NT2/D1 (cell line): ENCODE data around the gene LMAN1.

Experiments used
- DNase-seq: peaks from one replicate; pipeline ENCODE4 v3.0.0-alpha.2; 2011; ENCODE audit warnings: low read depth, low spot score
- H3K27me3 ChIP-seq: 2 replicates; pipeline ENCODE4 v1.6.0; 2011; ENCODE audit warnings: mild to moderate bottlenecking; ENCODE audit not compliant: insufficient read length, insufficient read depth
- H3K36me3 ChIP-seq: 2 replicates; pipeline ENCODE4 v1.6.1; 2011; ENCODE audit warnings: mild to moderate bottlenecking, low read length, mixed read lengths; ENCODE audit not compliant: insufficient read depth, insufficient read length
- H3K4me1 ChIP-seq: 2 replicates; pipeline ENCODE4 v1.5.1; 2011; ENCODE audit not compliant: insufficient read depth, insufficient read length
- H3K4me3 ChIP-seq: 2 replicates; pipeline ENCODE4 v1.5.1; 2011; ENCODE audit warnings: low read depth; ENCODE audit not compliant: insufficient read length
- H3K9ac ChIP-seq: 2 replicates; pipeline ENCODE4 v1.6.0; 2011; ENCODE audit warnings: low read depth; ENCODE audit not compliant: insufficient read length
- H3K9me3 ChIP-seq: 2 replicates; pipeline ENCODE4 v1.5.1; 2011; ENCODE audit warnings: mild to moderate bottlenecking, low read length; ENCODE audit not compliant: insufficient read depth
- SUZ12 ChIP-seq: IDR thresholded peaks from 2 replicates; pipeline ENCODE4 v1.6.1; 2011; ENCODE audit not compliant: insufficient read length, insufficient read depth; ENCODE audit errors: extremely low read depth
- YY1 ChIP-seq: IDR thresholded peaks from 2 replicates; pipeline ENCODE4 v1.6.1; 2011; ENCODE audit not compliant: insufficient read length, insufficient read depth
- ZNF274 ChIP-seq: IDR thresholded peaks from 2 replicates; pipeline ENCODE4 v1.6.1; 2011; ENCODE audit warnings: mild to moderate bottlenecking, low read depth, low read length

The LMAN1 gene

GRCh38 chr18:59379772-59380522 lies 20.9 kb upstream of the LMAN1 start:
- Histone ChIP-seq H3K27me3 (peaks cover 99% of the 10 kb centered on the region), H3K9me3 (no peaks in the 10 kb centered on the region), H3K4me3 (no peak overlapping the region), H3K9ac (no peak overlapping the region), H3K36me3 (no peaks in the 10 kb centered on the region), H3K4me1 (no peaks in the 10 kb centered on the region)
- TF ChIP-seq YY1 (no peak), ZNF274 (no peak), SUZ12 (no peak)
- no peak for DNase-seq

- TF ChIP-seq SUZ12 (no peak), ZNF274 (no peak), YY1 (no peak)
- Histone ChIP-seq H3K9me3 (no peaks in the 10 kb centered on the region), H3K36me3 (no peaks in the 10 kb centered on the region), H3K27me3 (peaks cover 99% of the 10 kb centered on the region), H3K4me3 (no peak overlapping the region), H3K9ac (no peak overlapping the region), H3K4me1 (no peaks in the 10 kb centered on the region)
- DNase-seq, result no peak
These were observed 18.7 kb upstream of the LMAN1 start for GRCh38 chr18:59377613-59378337.

- DNase-seq, result no peak
- Histone ChIP-seq H3K36me3 (no peaks in the 10 kb centered on the region), H3K27me3 (peaks cover 99% of the 10 kb centered on the region), H3K4me1 (no peaks in the 10 kb centered on the region), H3K9ac (no peak overlapping the region), H3K4me3 (no peak overlapping the region), H3K9me3 (no peaks in the 10 kb centered on the region)
- TF ChIP-seq SUZ12 (no peak), YY1 (no peak), ZNF274 (no peak)
These were observed 17.4 kb upstream of the LMAN1 start for GRCh38 chr18:59376351-59376935.

GRCh38 chr18:59374128-59374527 lies 15.1 kb upstream of the LMAN1 start:
- no peaks in the 10 kb centered on the region for H3K4me1 ChIP-seq
- no peak for TF ChIP-seq ZNF274
- TF ChIP-seq SUZ12, result no peak
- no peak for TF ChIP-seq YY1
- DNase-seq, result no peak
- no peak overlapping the region for H3K4me3 ChIP-seq
- peaks cover 97% of the 10 kb centered on the region for H3K27me3 ChIP-seq
- no peak overlapping the region for H3K9ac ChIP-seq
- H3K36me3 ChIP-seq, result no peaks in the 10 kb centered on the region
- H3K9me3 ChIP-seq, result no peaks in the 10 kb centered on the region

- H3K9ac ChIP-seq, result no peak overlapping the region
- H3K27me3 ChIP-seq, result peaks cover 91% of the 10 kb centered on the region
- H3K4me1 ChIP-seq, result no peaks in the 10 kb centered on the region
- H3K9me3 ChIP-seq, result no peaks in the 10 kb centered on the region
- H3K36me3 ChIP-seq, result no peaks in the 10 kb centered on the region
- no peak for TF ChIP-seq SUZ12
- H3K4me3 ChIP-seq, result no peak overlapping the region
- no peak for DNase-seq
These were observed 13.9 kb upstream of the LMAN1 start for GRCh38 chr18:59372975-59373374.

GRCh38 chr18:59360381-59360780 lies 1.3 kb upstream of the LMAN1 start:
- H3K4me3 ChIP-seq, result no peak overlapping the region
- DNase-seq, result no peak
- TF ChIP-seq YY1 (no peak), SUZ12 (no peak), ZNF274 (no peak)
- peaks cover 50% of the 10 kb centered on the region for H3K27me3 ChIP-seq
- peaks cover 17% of the 10 kb centered on the region for H3K36me3 ChIP-seq
- no peaks in the 10 kb centered on the region for H3K9me3 ChIP-seq
- H3K9ac ChIP-seq, result no peak overlapping the region
- no peaks in the 10 kb centered on the region for H3K4me1 ChIP-seq

GRCh38 chr18:59359576-59359952 lies 499 bp upstream of the LMAN1 start:
- DNase-seq, result no peak
- H3K9me3 ChIP-seq, result no peaks in the 10 kb centered on the region
- no peak overlapping the region for H3K9ac ChIP-seq
- no peak overlapping the region for H3K4me3 ChIP-seq
- H3K36me3 ChIP-seq, result peaks cover 25% of the 10 kb centered on the region
- TF ChIP-seq ZNF274 (no peak), SUZ12 (no peak), YY1 (no peak)
- H3K27me3 ChIP-seq, result peaks cover 44% of the 10 kb centered on the region
- H3K4me1 ChIP-seq, result no peaks in the 10 kb centered on the region
